GM11168 (cell line): ENCODE results near the gene ADARB2.

ENCODE experiments used
- in situ Hi-C: fragments of 300-500 bp; cut with MboI; formaldehyde crosslinking; loops from one replicate; pipeline ENCODE4 v1.12.0; 2022; ENCODE audit warnings: low sequenced_read_pairs; ENCODE audit not compliant: unreplicated experiment

Gene ADARB2

GRCh38 chr10:1687623-1688150 lies 49.6 kb downstream of the ADARB2 start:
- in situ Hi-C loops, result no loop called here

GRCh38 chr10:1687190-1687589 lies 50.1 kb downstream of the ADARB2 start:
- in situ Hi-C loops, result no loop called here

- in situ Hi-C loops, result no loop called here
Observed at GRCh38 chr10:1686491-1686749, 50.9 kb downstream of the ADARB2 start.

GRCh38 chr10:1685699-1686490 lies 51.4 kb downstream of the ADARB2 start:
- in situ Hi-C loops, result no loop called here

GRCh38 chr10:1684991-1685390 lies 52.3 kb downstream of the ADARB2 start:
- in situ Hi-C loops, result no loop called here

GRCh38 chr10:1683649-1684048 lies 53.7 kb downstream of the ADARB2 start:
- in situ Hi-C loops, result no loop called here

- in situ Hi-C loops, result no loop called here
Observed at GRCh38 chr10:1679821-1680650, 57.3 kb downstream of the ADARB2 start.

GRCh38 chr10:1678084-1678483 lies 59.2 kb downstream of the ADARB2 start:
- in situ Hi-C loops, result no loop called here

- in situ Hi-C loops, result no loop called here
Observed at GRCh38 chr10:1677307-1677939, 59.9 kb downstream of the ADARB2 start.

GRCh38 chr10:1674501-1674900 lies 62.8 kb downstream of the ADARB2 start:
- in situ Hi-C loops, result no loop called here

GRCh38 chr10:1673568-1674345 lies 63.6 kb downstream of the ADARB2 start:
- in situ Hi-C loops, result no loop called here

GRCh38 chr10:1672001-1672781 lies 65.1 kb downstream of the ADARB2 start:
- in situ Hi-C loops, result no loop called here

- in situ Hi-C loops, result no loop called here
Observed at GRCh38 chr10:1671366-1672000, 65.8 kb downstream of the ADARB2 start.

GRCh38 chr10:1670541-1671365 lies 66.6 kb downstream of the ADARB2 start:
- in situ Hi-C loops, result no loop called here

- in situ Hi-C loops, result no loop called here
Observed at GRCh38 chr10:1669433-1669832, 67.9 kb downstream of the ADARB2 start.

- in situ Hi-C loops, result no loop called here
Observed at GRCh38 chr10:1668399-1668798, 68.9 kb downstream of the ADARB2 start.

GRCh38 chr10:1667392-1667791 lies 69.9 kb downstream of the ADARB2 start:
- in situ Hi-C loops, result no loop called here

GRCh38 chr10:1666147-1666546 lies 71.2 kb downstream of the ADARB2 start:
- in situ Hi-C loops, result no loop called here
